GM23338 (cell line): ENCODE results near the gene CPNE4. TPM values are rescaled to one million over a fixed set of nuclear protein-coding genes. Genes with fewer than 3 reads are reported as not detected.

Source experiments
- EZH2 ChIP-seq: fragments of 200-600 bp; sonication (generic); IDR thresholded peaks from one replicate; pipeline ENCODE4 v1.8.0; 2017; ENCODE audit warnings: antibody characterized with exemption, mild to moderate bottlenecking, low read depth; ENCODE audit not compliant: unreplicated experiment
- NANOG ChIP-seq: IDR thresholded peaks from 2 replicates; pipeline ENCODE4 v1.6.1; 2016; ENCODE audit warnings: antibody characterized with exemption, borderline replicate concordance
- POLR2AphosphoS5 ChIP-seq: IDR thresholded peaks from 2 replicates; pipeline ENCODE4 v1.6.1; 2016; ENCODE audit warnings: antibody characterized with exemption, low read depth
- STAT1 ChIP-seq: IDR thresholded peaks from one replicate; pipeline ENCODE4 v1.6.1; 2016; ENCODE audit warnings: antibody characterized with exemption; ENCODE audit not compliant: unreplicated experiment
- polyA plus RNA-seq: library from polyadenylated mRNA; unstranded; fragments of >200 nt; fragmentation: Nextera tagmentation; extraction: Ambion mirVana; gene quantifications from 2 replicates; pipeline ENCODE4 v1.2.1, GENCODE V29; 2016
- total RNA-seq: library from RNA; depleted of rRNA; stranded (reverse); fragments of >200 nt; shearing (Covaris generic); gene quantifications from 2 replicates; pipeline ENCODE4 v1.2.3, GENCODE V29; 2014
- TF ChIP-seq, protein P1 (sequence below): fragments of 250-450 bp; sonication (Bioruptor Pico); IDR thresholded peaks from 2 replicates; pipeline ENCODE4 v1.5.0; 2020; ENCODE audit warnings: mild to moderate bottlenecking, moderate library complexity
- TF ChIP-seq, protein P2 (sequence below), 2 experiments: fragments of 200-600 bp in 1 of 2; sonication (generic) in 1 of 2; conservative IDR thresholded peaks; 2 replicates each; pipeline versions ENCODE4 v1.5.1 to v1.6.1; 2016 to 2017; ENCODE audit warnings: antibody characterized with exemption in 2 of 2, low read depth in 2 of 2, mild to moderate bottlenecking in 2 of 2, moderate library complexity in 1 of 2
- TF ChIP-seq, protein P3 (sequence below): IDR thresholded peaks from one replicate; pipeline ENCODE4 v1.6.1; 2018; ENCODE audit warnings: antibody characterized with exemption; ENCODE audit not compliant: unreplicated experiment

Gene CPNE4
- total and polyA plus RNA-seq, 2 experiments from 2014 or later, result 2.0 to 6.5 TPM

DNA sequence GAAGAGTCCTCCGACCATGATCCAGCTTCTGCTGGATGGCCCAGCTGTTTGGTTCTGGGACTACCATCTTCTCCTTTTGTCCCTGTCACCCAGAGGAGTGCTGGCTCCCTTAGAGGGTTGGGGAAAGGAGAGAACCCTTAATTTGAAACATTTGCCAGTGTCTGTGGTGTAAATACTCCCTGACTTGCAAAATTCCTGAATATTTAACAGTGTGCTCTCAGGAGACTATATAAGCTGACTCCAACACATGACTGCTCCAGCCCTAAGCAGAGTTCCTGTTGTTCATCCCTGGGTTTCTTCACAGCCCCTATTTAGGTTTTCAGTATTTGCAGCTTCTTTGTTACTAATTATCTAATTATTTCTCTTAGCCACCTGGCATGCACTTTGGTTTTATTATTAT, 133.1 kb downstream of the CPNE4 start (continued):
- TF ChIP-seq, protein P1, sequence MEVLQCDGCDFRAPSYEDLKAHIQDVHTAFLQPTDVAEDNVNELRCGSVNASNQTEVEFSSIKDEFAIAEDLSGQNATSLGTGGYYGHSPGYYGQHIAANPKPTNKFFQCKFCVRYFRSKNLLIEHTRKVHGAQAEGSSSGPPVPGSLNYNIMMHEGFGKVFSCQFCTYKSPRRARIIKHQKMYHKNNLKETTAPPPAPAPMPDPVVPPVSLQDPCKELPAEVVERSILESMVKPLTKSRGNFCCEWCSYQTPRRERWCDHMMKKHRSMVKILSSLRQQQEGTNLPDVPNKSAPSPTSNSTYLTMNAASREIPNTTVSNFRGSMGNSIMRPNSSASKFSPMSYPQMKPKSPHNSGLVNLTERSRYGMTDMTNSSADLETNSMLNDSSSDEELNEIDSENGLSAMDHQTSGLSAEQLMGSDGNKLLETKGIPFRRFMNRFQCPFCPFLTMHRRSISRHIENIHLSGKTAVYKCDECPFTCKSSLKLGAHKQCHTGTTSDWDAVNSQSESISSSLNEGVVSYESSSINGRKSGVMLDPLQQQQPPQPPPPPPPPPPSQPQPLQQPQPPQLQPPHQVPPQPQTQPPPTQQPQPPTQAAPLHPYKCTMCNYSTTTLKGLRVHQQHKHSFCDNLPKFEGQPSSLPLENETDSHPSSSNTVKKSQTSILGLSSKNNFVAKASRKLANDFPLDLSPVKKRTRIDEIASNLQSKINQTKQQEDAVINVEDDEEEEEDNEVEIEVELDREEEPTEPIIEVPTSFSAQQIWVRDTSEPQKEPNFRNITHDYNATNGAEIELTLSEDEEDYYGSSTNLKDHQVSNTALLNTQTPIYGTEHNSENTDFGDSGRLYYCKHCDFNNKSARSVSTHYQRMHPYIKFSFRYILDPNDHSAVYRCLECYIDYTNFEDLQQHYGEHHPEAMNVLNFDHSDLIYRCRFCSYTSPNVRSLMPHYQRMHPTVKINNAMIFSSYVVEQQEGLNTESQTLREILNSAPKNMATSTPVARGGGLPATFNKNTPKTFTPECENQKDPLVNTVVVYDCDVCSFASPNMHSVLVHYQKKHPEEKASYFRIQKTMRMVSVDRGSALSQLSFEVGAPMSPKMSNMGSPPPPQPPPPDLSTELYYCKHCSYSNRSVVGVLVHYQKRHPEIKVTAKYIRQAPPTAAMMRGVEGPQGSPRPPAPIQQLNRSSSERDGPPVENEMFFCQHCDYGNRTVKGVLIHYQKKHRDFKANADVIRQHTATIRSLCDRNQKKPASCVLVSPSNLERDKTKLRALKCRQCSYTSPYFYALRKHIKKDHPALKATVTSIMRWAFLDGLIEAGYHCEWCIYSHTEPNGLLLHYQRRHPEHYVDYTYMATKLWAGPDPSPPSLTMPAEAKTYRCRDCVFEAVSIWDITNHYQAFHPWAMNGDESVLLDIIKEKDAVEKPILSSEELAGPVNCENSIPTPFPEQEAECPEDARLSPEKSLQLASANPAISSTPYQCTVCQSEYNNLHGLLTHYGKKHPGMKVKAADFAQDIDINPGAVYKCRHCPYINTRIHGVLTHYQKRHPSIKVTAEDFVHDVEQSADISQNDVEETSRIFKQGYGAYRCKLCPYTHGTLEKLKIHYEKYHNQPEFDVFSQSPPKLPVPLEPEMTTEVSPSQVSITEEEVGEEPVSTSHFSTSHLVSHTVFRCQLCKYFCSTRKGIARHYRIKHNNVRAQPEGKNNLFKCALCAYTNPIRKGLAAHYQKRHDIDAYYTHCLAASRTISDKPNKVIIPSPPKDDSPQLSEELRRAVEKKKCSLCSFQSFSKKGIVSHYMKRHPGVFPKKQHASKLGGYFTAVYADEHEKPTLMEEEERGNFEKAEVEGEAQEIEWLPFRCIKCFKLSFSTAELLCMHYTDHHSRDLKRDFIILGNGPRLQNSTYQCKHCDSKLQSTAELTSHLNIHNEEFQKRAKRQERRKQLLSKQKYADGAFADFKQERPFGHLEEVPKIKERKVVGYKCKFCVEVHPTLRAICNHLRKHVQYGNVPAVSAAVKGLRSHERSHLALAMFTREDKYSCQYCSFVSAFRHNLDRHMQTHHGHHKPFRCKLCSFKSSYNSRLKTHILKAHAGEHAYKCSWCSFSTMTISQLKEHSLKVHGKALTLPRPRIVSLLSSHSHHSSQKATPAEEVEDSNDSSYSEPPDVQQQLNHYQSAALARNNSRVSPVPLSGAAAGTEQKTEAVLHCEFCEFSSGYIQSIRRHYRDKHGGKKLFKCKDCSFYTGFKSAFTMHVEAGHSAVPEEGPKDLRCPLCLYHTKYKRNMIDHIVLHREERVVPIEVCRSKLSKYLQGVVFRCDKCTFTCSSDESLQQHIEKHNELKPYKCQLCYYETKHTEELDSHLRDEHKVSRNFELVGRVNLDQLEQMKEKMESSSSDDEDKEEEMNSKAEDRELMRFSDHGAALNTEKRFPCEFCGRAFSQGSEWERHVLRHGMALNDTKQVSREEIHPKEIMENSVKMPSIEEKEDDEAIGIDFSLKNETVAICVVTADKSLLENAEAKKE, result no peak
- TF ChIP-seq, protein P2, sequence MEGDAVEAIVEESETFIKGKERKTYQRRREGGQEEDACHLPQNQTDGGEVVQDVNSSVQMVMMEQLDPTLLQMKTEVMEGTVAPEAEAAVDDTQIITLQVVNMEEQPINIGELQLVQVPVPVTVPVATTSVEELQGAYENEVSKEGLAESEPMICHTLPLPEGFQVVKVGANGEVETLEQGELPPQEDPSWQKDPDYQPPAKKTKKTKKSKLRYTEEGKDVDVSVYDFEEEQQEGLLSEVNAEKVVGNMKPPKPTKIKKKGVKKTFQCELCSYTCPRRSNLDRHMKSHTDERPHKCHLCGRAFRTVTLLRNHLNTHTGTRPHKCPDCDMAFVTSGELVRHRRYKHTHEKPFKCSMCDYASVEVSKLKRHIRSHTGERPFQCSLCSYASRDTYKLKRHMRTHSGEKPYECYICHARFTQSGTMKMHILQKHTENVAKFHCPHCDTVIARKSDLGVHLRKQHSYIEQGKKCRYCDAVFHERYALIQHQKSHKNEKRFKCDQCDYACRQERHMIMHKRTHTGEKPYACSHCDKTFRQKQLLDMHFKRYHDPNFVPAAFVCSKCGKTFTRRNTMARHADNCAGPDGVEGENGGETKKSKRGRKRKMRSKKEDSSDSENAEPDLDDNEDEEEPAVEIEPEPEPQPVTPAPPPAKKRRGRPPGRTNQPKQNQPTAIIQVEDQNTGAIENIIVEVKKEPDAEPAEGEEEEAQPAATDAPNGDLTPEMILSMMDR (conservative IDR thresholded peaks at IDR 0.05; ENCODE audit: low read depth in 2 of 2), result no peak
- TF ChIP-seq STAT1 (no peak), POLR2AphosphoS5 (no peak), EZH2 (no peak), NANOG (no peak)
- TF ChIP-seq, protein P3, sequence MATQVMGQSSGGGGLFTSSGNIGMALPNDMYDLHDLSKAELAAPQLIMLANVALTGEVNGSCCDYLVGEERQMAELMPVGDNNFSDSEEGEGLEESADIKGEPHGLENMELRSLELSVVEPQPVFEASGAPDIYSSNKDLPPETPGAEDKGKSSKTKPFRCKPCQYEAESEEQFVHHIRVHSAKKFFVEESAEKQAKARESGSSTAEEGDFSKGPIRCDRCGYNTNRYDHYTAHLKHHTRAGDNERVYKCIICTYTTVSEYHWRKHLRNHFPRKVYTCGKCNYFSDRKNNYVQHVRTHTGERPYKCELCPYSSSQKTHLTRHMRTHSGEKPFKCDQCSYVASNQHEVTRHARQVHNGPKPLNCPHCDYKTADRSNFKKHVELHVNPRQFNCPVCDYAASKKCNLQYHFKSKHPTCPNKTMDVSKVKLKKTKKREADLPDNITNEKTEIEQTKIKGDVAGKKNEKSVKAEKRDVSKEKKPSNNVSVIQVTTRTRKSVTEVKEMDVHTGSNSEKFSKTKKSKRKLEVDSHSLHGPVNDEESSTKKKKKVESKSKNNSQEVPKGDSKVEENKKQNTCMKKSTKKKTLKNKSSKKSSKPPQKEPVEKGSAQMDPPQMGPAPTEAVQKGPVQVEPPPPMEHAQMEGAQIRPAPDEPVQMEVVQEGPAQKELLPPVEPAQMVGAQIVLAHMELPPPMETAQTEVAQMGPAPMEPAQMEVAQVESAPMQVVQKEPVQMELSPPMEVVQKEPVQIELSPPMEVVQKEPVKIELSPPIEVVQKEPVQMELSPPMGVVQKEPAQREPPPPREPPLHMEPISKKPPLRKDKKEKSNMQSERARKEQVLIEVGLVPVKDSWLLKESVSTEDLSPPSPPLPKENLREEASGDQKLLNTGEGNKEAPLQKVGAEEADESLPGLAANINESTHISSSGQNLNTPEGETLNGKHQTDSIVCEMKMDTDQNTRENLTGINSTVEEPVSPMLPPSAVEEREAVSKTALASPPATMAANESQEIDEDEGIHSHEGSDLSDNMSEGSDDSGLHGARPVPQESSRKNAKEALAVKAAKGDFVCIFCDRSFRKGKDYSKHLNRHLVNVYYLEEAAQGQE, result no peak
